GM18498 (cell line): ENCODE results near the gene PRKG1.

Source experiments
- ATAC-seq: cut with Tn5 transposase; IDR thresholded peaks from one replicate; pipeline ENCODE4 v1.9.1; 2021; ENCODE audit warnings: mild to moderate bottlenecking, moderate library complexity; ENCODE audit not compliant: unreplicated experiment

Gene PRKG1

DNA sequence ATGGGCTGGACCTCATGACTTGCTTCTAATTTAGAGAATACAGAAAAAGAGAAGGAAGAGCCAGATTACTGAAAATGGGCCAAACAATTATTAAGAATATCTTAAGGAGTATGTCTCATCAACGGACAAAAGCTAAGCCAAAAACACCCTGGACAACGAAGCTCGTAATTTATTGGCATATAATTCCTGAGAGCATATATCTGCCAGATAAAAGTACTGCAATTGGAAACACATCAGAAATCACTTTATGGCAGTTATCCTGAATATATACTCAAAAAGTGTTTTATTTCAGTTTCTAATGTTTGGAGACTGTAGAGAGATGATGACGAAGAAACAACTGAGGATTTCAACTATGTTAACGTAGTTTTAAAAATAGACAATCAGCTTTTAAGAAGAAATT is 413.3 kb downstream of the PRKG1 start:
- no peak for ATAC-seq

- no peak for ATAC-seq
These were observed 414.6 kb downstream of the PRKG1 start for GRCh38 chr10:51488766-51489408.

GRCh38 chr10:51498424-51498823 is 424.1 kb downstream of the PRKG1 start:
- no peak for ATAC-seq

- ATAC-seq: no peak
These were observed 427.1 kb downstream of the PRKG1 start for GRCh38 chr10:51501396-51501795.

GRCh38 chr10:51502124-51502523 is 427.8 kb downstream of the PRKG1 start:
- ATAC-seq: no peak

DNA sequence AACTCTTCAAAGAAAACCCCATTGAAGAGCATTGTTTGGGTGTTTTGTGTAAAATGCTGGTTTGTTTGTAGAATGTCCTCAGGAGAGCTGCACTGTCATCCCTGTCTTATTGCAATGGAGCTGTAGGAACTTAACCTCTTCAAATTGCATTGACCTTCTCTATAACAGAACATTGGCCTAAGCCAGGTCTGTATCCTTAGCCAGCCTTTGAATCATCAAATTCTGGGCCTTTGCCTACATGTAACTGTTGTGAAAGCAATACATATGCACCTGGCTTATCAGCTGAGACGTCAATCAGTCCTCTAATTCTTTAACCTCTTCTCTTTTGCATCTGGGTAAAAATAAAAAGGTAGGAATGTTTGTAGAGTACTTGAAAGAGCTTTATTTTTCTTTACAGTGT is 429.1 kb downstream of the PRKG1 start:
- ATAC-seq: no peak

GRCh38 chr10:51507476-51507875 is 433.2 kb downstream of the PRKG1 start:
- ATAC-seq: no peak

- no peak for ATAC-seq
These were observed 433.9 kb downstream of the PRKG1 start for GRCh38 chr10:51508156-51508555.

DNA sequence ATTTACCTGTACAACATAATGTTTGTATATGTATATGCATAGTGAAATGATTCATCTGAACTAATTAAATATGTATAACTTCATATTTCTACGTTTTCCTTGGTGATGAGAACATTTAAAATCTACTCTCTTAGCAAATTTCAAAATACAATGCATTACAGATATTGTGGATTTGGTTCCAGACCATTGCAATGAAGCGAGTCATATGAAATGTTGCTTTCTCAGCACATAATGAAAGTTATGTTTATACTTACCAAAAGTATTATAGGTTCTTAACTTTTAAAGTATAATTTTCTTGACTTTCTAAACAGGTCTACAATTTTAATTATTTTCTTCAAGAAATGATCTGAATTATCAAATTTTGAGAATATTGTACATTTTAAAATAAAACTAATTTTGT is 435.9 kb downstream of the PRKG1 start:
- ATAC-seq: no peak

DNA sequence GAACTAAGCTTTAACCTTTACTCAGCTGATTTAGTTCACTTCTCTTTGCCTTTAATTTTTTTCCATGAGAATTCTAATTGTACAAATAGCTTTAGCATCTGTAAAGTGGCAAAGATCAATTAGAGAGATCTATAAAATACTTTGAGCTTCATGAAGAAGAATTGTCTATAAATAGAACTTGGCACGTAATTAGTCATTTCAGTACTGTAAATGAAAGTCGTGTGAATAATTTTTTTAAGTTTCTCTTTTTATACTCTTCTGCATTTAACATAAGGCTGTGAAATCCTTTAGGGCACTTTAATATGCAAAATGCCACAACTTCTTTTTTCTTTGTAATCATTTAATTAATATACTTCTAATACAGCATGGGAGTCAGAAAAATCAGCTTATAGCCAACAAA is 447.3 kb downstream of the PRKG1 start:
- no peak for ATAC-seq

DNA sequence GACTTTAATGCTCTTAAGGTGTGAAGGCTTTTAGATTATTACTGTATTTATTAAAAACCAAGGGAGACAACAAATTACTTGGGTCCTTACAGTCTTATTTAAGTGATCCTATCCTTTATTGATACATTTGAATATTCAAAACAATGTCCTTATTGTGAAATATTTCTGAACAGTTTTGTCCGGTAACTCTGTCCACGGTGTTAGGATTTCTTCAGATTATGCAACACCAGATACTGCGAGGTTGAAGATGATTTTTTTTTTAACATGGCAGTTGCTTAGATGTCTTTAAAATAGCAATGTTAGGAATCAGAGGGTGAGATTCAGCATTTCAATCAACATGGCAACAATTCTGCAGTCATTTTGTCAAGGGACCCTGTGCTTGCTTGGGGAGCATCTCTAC is 448.6 kb downstream of the PRKG1 start:
- no peak for ATAC-seq

- ATAC-seq: no peak
These were observed 449.2 kb downstream of the PRKG1 start for GRCh38 chr10:51523440-51523839.

- ATAC-seq: no peak
These were observed 449.8 kb downstream of the PRKG1 start for GRCh38 chr10:51524041-51524440.

GRCh38 chr10:51527522-51528219 is 453.4 kb downstream of the PRKG1 start:
- ATAC-seq: no peak

DNA sequence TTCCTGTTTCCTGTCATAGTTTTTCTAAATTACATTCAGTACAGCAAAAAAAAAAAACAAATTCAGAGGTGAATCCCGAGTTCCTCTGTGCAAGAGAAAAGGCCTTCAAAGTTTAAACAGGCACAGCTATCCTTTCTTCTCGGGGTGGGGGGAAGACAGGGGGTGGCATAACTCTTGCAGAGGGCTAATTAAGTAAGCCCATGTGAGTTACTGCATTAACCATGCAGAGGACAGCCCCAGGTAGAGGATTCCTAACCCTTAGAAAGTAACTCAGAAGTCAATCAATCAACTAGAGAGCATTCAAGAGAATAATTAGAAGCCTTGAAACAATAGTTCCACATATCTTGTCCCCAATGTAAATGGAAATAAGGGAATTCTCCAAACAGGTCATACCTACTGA is 454.2 kb downstream of the PRKG1 start:
- no peak for ATAC-seq

- no peak for ATAC-seq
These were observed 456.3 kb downstream of the PRKG1 start for GRCh38 chr10:51530541-51530940.

- no peak for ATAC-seq
These were observed 457.8 kb downstream of the PRKG1 start for GRCh38 chr10:51532044-51532443.

DNA sequence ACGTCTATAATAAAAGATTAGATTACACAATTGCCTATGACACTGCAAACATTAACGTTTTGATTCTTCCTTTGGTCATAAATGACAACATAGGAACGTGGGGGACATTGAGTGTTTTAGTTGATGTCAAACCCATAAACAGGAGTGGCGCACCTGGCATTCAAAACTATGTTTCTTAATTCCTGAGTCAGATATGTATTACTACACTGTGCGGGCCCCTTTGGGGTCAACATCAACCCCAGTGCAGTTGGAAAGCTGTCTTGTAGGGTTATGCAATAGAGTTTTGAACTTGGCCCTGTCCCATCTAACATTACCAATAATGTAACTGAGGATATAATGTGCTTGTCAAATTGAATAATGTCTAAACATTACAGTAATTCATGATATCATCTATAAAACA is 468.6 kb downstream of the PRKG1 start:
- no peak for ATAC-seq

DNA sequence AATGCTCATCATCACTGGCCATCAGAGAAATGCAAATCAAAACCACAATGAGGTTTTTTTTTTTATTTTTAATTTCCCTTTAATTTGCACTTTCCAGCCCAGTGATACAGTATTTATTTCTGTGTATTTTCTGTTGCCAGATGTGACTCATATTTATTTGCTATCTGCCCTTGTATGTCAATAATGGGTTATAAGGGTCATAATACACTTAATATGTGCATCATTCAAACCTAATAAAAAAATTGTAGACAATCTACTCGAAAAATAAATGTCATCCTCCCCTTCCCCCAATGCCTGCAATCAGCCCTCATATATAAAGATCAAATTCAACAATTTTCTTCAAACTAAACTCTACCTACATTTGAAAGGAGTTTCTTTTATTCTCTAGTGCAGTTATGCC is 470.6 kb downstream of the PRKG1 start:
- ATAC-seq: no peak

DNA sequence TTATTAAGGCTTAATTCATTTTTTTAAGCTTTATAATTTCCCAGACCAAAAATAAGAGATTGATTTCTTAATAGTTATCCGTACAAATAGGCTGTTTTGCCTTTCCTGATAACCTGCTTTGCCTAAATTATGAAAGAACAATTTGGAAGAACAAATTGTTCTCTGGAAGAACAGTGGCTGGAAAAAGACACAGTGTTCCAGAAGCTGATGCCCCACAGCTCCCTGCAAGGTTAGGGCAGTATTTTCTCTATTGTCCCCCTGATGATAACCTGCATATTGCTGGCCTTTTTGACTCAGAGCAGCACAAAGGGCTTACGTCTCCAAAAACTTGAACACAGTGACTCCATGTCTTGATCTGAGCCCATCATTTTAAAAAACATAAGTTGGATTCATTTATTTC is 473.7 kb downstream of the PRKG1 start:
- ATAC-seq: no peak

GRCh38 chr10:51552879-51553278 is 478.6 kb downstream of the PRKG1 start:
- no peak for ATAC-seq

GRCh38 chr10:51564896-51565510 is 490.7 kb downstream of the PRKG1 start:
- ATAC-seq: no peak
